ENCODE data around the gene FAHD2A. TPM values are rescaled to one million over a fixed set of nuclear protein-coding genes. Genes with fewer than 3 reads are reported as not detected.

Gene FAHD2A
- total and polyA plus RNA-seq, 4 donors, result 13.3 to 39.7 (median 35.1) TPM

GRCh38 chr2:95388856-95389244 is 13.7 kb upstream of the FAHD2A start:
- 42% methylated on average over 15 of the region's 15 CpGs for WGBS (ENCODE audit: insufficient coverage)
- peaks cover 8% of the 10 kb centered on the region for H3K4me1 ChIP-seq (ENCODE audit: control insufficient read depth, insufficient read depth, low read length)
- no peak overlapping the region for H3K27ac ChIP-seq (ENCODE audit: low read depth, low read length)
- no peak overlapping the region for H3K4me3 ChIP-seq (ENCODE audit: low read depth, low read length)
- H3K36me3 ChIP-seq (ENCODE audit: control insufficient read depth, insufficient read depth, low read length), result peaks cover 15% of the 10 kb centered on the region
- no peaks in the 10 kb centered on the region for H3K27me3 ChIP-seq (ENCODE audit: control insufficient read depth, insufficient read depth, low read length)
- no peaks in the 10 kb centered on the region for H3K9me3 ChIP-seq (ENCODE audit: control insufficient read depth, insufficient read depth, low read length)
- no peak for DNase-seq (ENCODE audit: low read depth in 4 of 6, low spot score in 6 of 6)

- peaks cover 8% of the 10 kb centered on the region for H3K4me1 ChIP-seq (ENCODE audit: control insufficient read depth, insufficient read depth, low read length)
- no peak overlapping the region for H3K4me3 ChIP-seq (ENCODE audit: low read depth, low read length)
- DNase-seq (ENCODE audit: low read depth in 4 of 6, low spot score in 6 of 6), result peak in 2 of 6 donors; percentile 60 to 65
- no peaks in the 10 kb centered on the region for H3K9me3 ChIP-seq (ENCODE audit: control insufficient read depth, insufficient read depth, low read length)
- no peaks in the 10 kb centered on the region for H3K27me3 ChIP-seq (ENCODE audit: control insufficient read depth, insufficient read depth, low read length)
- WGBS (ENCODE audit: insufficient coverage), result 61% methylated on average over 46 of the region's 46 CpGs
- peaks cover 9% of the 10 kb centered on the region for H3K36me3 ChIP-seq (ENCODE audit: control insufficient read depth, insufficient read depth, low read length)
- H3K27ac ChIP-seq (ENCODE audit: low read depth, low read length), result no peak overlapping the region
Observed at GRCh38 chr2:95389245-95390119, 13.0 kb upstream of the FAHD2A start.

GRCh38 chr2:95390272-95390880 is 12.1 kb upstream of the FAHD2A start:
- 100% methylated on average over 2 of the region's 4 CpGs for WGBS (ENCODE audit: insufficient coverage)
- H3K36me3 ChIP-seq (ENCODE audit: control insufficient read depth, insufficient read depth, low read length), result peaks cover 4% of the 10 kb centered on the region

GRCh38 chr2:95390881-95391321 is 11.6 kb upstream of the FAHD2A start:
- Histone ChIP-seq H3K27ac (ENCODE audit: low read depth, low read length) (no peak overlapping the region), H3K4me1 (ENCODE audit: control insufficient read depth, insufficient read depth, low read length) (peaks cover 8% of the 10 kb centered on the region), H3K9me3 (ENCODE audit: control insufficient read depth, insufficient read depth, low read length) (no peaks in the 10 kb centered on the region), H3K4me3 (ENCODE audit: low read depth, low read length) (no peak overlapping the region), H3K27me3 (ENCODE audit: control insufficient read depth, insufficient read depth, low read length) (no peaks in the 10 kb centered on the region), H3K36me3 (ENCODE audit: control insufficient read depth, insufficient read depth, low read length) (no peaks in the 10 kb centered on the region)
- no peak for DNase-seq (ENCODE audit: low read depth in 4 of 6, low spot score in 6 of 6)
- 95% methylated on average over 11 of the region's 11 CpGs for WGBS (ENCODE audit: insufficient coverage)

More at GRCh38 chr2:95390272-95390880, 12.1 kb upstream of the FAHD2A start:
- Histone ChIP-seq H3K9me3 (ENCODE audit: control insufficient read depth, insufficient read depth, low read length) (no peaks in the 10 kb centered on the region), H3K4me1 (ENCODE audit: control insufficient read depth, insufficient read depth, low read length) (peaks cover 8% of the 10 kb centered on the region), H3K27ac (ENCODE audit: low read depth, low read length) (no peak overlapping the region), H3K4me3 (ENCODE audit: low read depth, low read length) (no peak overlapping the region), H3K27me3 (ENCODE audit: control insufficient read depth, insufficient read depth, low read length) (no peaks in the 10 kb centered on the region)
- DNase-seq (ENCODE audit: low read depth in 4 of 6, low spot score in 6 of 6), result no peak

GRCh38 chr2:95391641-95392310 is 10.7 kb upstream of the FAHD2A start:
- DNase-seq (ENCODE audit: low read depth in 4 of 6, low spot score in 6 of 6), result no peak
- Histone ChIP-seq H3K27me3 (ENCODE audit: control insufficient read depth, insufficient read depth, low read length) (no peaks in the 10 kb centered on the region), H3K27ac (ENCODE audit: low read depth, low read length) (no peak overlapping the region), H3K9me3 (ENCODE audit: control insufficient read depth, insufficient read depth, low read length) (no peaks in the 10 kb centered on the region), H3K4me3 (ENCODE audit: low read depth, low read length) (no peak overlapping the region), H3K4me1 (ENCODE audit: control insufficient read depth, insufficient read depth, low read length) (peaks cover 8% of the 10 kb centered on the region), H3K36me3 (ENCODE audit: control insufficient read depth, insufficient read depth, low read length) (no peaks in the 10 kb centered on the region)
- 65% methylated on average over 8 of the region's 8 CpGs for WGBS (ENCODE audit: insufficient coverage)

GRCh38 chr2:95392320-95392719 is 10.2 kb upstream of the FAHD2A start:
- Histone ChIP-seq H3K9me3 (ENCODE audit: control insufficient read depth, insufficient read depth, low read length) (no peaks in the 10 kb centered on the region), H3K36me3 (ENCODE audit: control insufficient read depth, insufficient read depth, low read length) (no peaks in the 10 kb centered on the region), H3K4me3 (ENCODE audit: low read depth, low read length) (no peak overlapping the region), H3K27ac (ENCODE audit: low read depth, low read length) (no peak overlapping the region), H3K4me1 (ENCODE audit: control insufficient read depth, insufficient read depth, low read length) (peaks cover 8% of the 10 kb centered on the region), H3K27me3 (ENCODE audit: control insufficient read depth, insufficient read depth, low read length) (no peaks in the 10 kb centered on the region)
- no peak for DNase-seq (ENCODE audit: low read depth in 4 of 6, low spot score in 6 of 6)
- WGBS (ENCODE audit: insufficient coverage), result 94% methylated on average over 2 of the region's 6 CpGs

GRCh38 chr2:95392730-95393455 is 9.6 kb upstream of the FAHD2A start:
- no peaks in the 10 kb centered on the region for H3K27me3 ChIP-seq (ENCODE audit: control insufficient read depth, insufficient read depth, low read length)
- WGBS (ENCODE audit: insufficient coverage), result over 99% methylated on average over 6 of the region's 8 CpGs
- H3K27ac ChIP-seq (ENCODE audit: low read depth, low read length), result no peak overlapping the region
- DNase-seq (ENCODE audit: low read depth in 4 of 6, low spot score in 6 of 6), result no peak
- no peak overlapping the region for H3K4me3 ChIP-seq (ENCODE audit: low read depth, low read length)
- no peaks in the 10 kb centered on the region for H3K9me3 ChIP-seq (ENCODE audit: control insufficient read depth, insufficient read depth, low read length)
- no peaks in the 10 kb centered on the region for H3K36me3 ChIP-seq (ENCODE audit: control insufficient read depth, insufficient read depth, low read length)
- peaks cover 8% of the 10 kb centered on the region for H3K4me1 ChIP-seq (ENCODE audit: control insufficient read depth, insufficient read depth, low read length)

GRCh38 chr2:95393901-95394300 is 8.6 kb upstream of the FAHD2A start:
- DNase-seq (ENCODE audit: low read depth in 4 of 6, low spot score in 6 of 6), result no peak
- Histone ChIP-seq H3K36me3 (ENCODE audit: control insufficient read depth, insufficient read depth, low read length) (no peaks in the 10 kb centered on the region), H3K4me3 (ENCODE audit: low read depth, low read length) (no peak overlapping the region), H3K4me1 (ENCODE audit: control insufficient read depth, insufficient read depth, low read length) (peaks cover 6% of the 10 kb centered on the region), H3K27ac (ENCODE audit: low read depth, low read length) (no peak overlapping the region), H3K9me3 (ENCODE audit: control insufficient read depth, insufficient read depth, low read length) (no peaks in the 10 kb centered on the region), H3K27me3 (ENCODE audit: control insufficient read depth, insufficient read depth, low read length) (no peaks in the 10 kb centered on the region)
- WGBS (ENCODE audit: insufficient coverage), result 93% methylated on average over 2 of the region's 6 CpGs

- no peak overlapping the region for H3K4me3 ChIP-seq (ENCODE audit: low read depth, low read length)
- no peak for DNase-seq (ENCODE audit: low read depth in 4 of 6, low spot score in 6 of 6)
- 94% methylated on average over 4 of the region's 7 CpGs for WGBS (ENCODE audit: insufficient coverage)
- no peak overlapping the region for H3K27ac ChIP-seq (ENCODE audit: low read depth, low read length)
- H3K4me1 ChIP-seq (ENCODE audit: control insufficient read depth, insufficient read depth, low read length), result peaks cover 15% of the 10 kb centered on the region
- H3K9me3 ChIP-seq (ENCODE audit: control insufficient read depth, insufficient read depth, low read length), result no peaks in the 10 kb centered on the region
- no peaks in the 10 kb centered on the region for H3K36me3 ChIP-seq (ENCODE audit: control insufficient read depth, insufficient read depth, low read length)
- H3K27me3 ChIP-seq (ENCODE audit: control insufficient read depth, insufficient read depth, low read length), result no peaks in the 10 kb centered on the region
Observed at GRCh38 chr2:95399061-95399460, 3.4 kb upstream of the FAHD2A start.
